PC-3 (cell line): ENCODE measurements around the gene RREB1.

Experiments
- EZH2phosphoT487 ChIP-seq: fragments of 300-600 bp; sonication (generic); IDR thresholded peaks from 2 replicates; pipeline ENCODE4 v1.6.1; 2018; ENCODE audit warnings: mild to moderate bottlenecking, antibody characterized with exemption, low read length, borderline replicate concordance
- TF ChIP-seq, protein P1 (sequence below): fragments of 300-600 bp; sonication (generic); conservative IDR thresholded peaks from 2 replicates; pipeline ENCODE4 v1.5.1; 2017; ENCODE audit warnings: antibody characterized with exemption, low read depth, mild to moderate bottlenecking, low read length

DNA sequence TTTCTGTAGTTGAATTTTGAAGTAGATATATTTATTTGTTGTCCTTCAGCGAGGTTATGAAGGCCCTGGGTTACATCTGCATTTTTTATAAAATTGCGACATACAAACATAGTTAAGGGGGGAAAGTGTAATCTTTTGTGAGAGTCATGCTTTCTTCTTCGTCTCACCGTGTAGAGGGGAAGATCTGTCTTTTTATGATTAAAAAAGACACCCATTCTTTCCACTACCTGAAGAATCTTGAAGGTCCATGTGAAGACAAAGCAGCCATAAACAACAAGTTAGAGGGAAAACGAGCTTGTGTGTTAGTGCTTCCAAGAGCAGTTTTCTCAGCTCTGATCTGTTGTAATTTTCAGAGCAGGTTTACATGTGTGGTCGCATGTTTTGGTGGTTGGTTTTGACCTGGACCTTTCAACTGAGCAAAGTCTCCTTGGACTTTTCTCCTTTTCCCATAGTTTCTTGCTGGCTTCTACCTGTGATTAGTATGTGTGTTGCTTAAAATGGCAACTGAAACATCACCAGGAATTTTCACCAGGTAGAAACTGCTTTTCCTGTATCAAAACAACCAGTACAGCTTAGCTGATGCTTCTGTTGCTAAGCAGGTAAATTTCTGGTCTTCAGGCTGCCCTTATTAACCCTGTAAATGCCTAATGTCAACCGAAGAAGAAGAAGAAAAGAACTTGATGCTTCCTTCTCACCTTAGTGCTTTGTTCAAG, 37.3 kb downstream of the RREB1 start:
- TF ChIP-seq, protein P1, sequence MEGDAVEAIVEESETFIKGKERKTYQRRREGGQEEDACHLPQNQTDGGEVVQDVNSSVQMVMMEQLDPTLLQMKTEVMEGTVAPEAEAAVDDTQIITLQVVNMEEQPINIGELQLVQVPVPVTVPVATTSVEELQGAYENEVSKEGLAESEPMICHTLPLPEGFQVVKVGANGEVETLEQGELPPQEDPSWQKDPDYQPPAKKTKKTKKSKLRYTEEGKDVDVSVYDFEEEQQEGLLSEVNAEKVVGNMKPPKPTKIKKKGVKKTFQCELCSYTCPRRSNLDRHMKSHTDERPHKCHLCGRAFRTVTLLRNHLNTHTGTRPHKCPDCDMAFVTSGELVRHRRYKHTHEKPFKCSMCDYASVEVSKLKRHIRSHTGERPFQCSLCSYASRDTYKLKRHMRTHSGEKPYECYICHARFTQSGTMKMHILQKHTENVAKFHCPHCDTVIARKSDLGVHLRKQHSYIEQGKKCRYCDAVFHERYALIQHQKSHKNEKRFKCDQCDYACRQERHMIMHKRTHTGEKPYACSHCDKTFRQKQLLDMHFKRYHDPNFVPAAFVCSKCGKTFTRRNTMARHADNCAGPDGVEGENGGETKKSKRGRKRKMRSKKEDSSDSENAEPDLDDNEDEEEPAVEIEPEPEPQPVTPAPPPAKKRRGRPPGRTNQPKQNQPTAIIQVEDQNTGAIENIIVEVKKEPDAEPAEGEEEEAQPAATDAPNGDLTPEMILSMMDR, result no peak
- TF ChIP-seq EZH2phosphoT487, result no peak
